Measurements from ENCODE around the gene ANGPTL8.

DNA sequence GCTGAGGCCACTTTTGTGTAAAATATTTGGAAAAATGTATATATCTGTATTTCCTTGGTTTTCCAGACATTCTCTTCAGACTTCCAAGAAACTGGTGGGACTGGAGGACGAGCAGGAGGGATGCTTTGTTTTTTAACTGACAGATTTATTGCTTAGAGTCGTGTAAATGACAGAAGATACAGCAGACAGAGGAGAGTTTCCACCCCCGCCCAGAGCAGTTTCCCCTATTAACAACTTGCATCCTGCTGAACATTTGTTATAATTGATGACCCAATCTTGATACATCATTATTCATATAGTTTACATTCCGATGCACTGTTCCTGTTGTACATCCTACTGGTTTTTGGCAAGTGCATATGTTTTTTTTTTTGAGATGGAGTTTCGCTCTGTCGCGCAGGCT lies 30.0 kb downstream of the ANGPTL8 start:
- TF ChIP-seq, protein P1, sequence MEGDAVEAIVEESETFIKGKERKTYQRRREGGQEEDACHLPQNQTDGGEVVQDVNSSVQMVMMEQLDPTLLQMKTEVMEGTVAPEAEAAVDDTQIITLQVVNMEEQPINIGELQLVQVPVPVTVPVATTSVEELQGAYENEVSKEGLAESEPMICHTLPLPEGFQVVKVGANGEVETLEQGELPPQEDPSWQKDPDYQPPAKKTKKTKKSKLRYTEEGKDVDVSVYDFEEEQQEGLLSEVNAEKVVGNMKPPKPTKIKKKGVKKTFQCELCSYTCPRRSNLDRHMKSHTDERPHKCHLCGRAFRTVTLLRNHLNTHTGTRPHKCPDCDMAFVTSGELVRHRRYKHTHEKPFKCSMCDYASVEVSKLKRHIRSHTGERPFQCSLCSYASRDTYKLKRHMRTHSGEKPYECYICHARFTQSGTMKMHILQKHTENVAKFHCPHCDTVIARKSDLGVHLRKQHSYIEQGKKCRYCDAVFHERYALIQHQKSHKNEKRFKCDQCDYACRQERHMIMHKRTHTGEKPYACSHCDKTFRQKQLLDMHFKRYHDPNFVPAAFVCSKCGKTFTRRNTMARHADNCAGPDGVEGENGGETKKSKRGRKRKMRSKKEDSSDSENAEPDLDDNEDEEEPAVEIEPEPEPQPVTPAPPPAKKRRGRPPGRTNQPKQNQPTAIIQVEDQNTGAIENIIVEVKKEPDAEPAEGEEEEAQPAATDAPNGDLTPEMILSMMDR (IDR thresholded peaks at IDR 0.05 in 8 of 11, conservative IDR thresholded peaks at IDR 0.05 in 3 of 11), result no peak
- TF ChIP-seq POLR2A (IDR thresholded peaks at IDR 0.05) (no peak), POLR2AphosphoS5 (IDR thresholded peaks at IDR 0.05) (no peak)
